ENCODE data around the gene BAIAP3. TPM values are rescaled to one million over a fixed set of nuclear protein-coding genes. Genes with fewer than 3 reads are reported as not detected.
A peak's percentile ranks its signal among the peaks of the same experiment; 100 is the strongest.

BAIAP3 gene
- polyA plus RNA-seq, 1 donor = 8.1 TPM

GRCh38 chr16:1348926-1349325, 15.5 kb downstream of the BAIAP3 start:
- DNase-seq = no peak
- Histone ChIP-seq H3K27me3 (ENCODE audit: control insufficient read depth, insufficient read depth, low read length) (no peaks in the 10 kb centered on the region), H3K9me3 (ENCODE audit: control insufficient read depth, low read depth, low read length) (no peaks in the 10 kb centered on the region), H3K4me3 (ENCODE audit: low read length) (no peak overlapping the region), H3K36me3 (ENCODE audit: control insufficient read depth, insufficient read depth, low read length) (peaks cover 32% of the 10 kb centered on the region), H3K27ac (ENCODE audit: low read length) (no peak overlapping the region), H3K4me1 (ENCODE audit: control insufficient read depth, insufficient read depth, low read length) (peaks cover 4% of the 10 kb centered on the region)
- WGBS (ENCODE audit: insufficient coverage, low lambda C conversion rate) = no CpG with 5 or more reads among the region's 14 CpGs

- no peaks in the 10 kb centered on the region for H3K27me3 ChIP-seq (ENCODE audit: control insufficient read depth, insufficient read depth, low read length)
- no peak overlapping the region for H3K27ac ChIP-seq (ENCODE audit: low read length)
- WGBS (ENCODE audit: insufficient coverage, low lambda C conversion rate) = no CpG with 5 or more reads among the region's 16 CpGs
Observed at GRCh38 chr16:1349351-1349750, 15.9 kb downstream of the BAIAP3 start.

GRCh38 chr16:1349951-1350350, 16.5 kb downstream of the BAIAP3 start:
- H3K36me3 ChIP-seq (ENCODE audit: control insufficient read depth, insufficient read depth, low read length) = peaks cover 32% of the 10 kb centered on the region
- no peaks in the 10 kb centered on the region for H3K27me3 ChIP-seq (ENCODE audit: control insufficient read depth, insufficient read depth, low read length)
- no CpG with 5 or more reads among the region's 17 CpGs for WGBS (ENCODE audit: insufficient coverage, low lambda C conversion rate)
- no peaks in the 10 kb centered on the region for H3K9me3 ChIP-seq (ENCODE audit: control insufficient read depth, low read depth, low read length)
- no peak for DNase-seq
- peaks cover 4% of the 10 kb centered on the region for H3K4me1 ChIP-seq (ENCODE audit: control insufficient read depth, insufficient read depth, low read length)
- no peak overlapping the region for H3K4me3 ChIP-seq (ENCODE audit: low read length)
- H3K27ac ChIP-seq (ENCODE audit: low read length) = no peak overlapping the region

More at GRCh38 chr16:1349351-1349750, 15.9 kb downstream of the BAIAP3 start:
- no peak overlapping the region for H3K4me3 ChIP-seq (ENCODE audit: low read length)
- peaks cover 4% of the 10 kb centered on the region for H3K4me1 ChIP-seq (ENCODE audit: control insufficient read depth, insufficient read depth, low read length)
- DNase-seq = no peak
- H3K36me3 ChIP-seq (ENCODE audit: control insufficient read depth, insufficient read depth, low read length) = peaks cover 32% of the 10 kb centered on the region
- no peaks in the 10 kb centered on the region for H3K9me3 ChIP-seq (ENCODE audit: control insufficient read depth, low read depth, low read length)

GRCh38 chr16:1350691-1351090, 17.2 kb downstream of the BAIAP3 start:
- Histone ChIP-seq H3K36me3 (ENCODE audit: control insufficient read depth, insufficient read depth, low read length) (peaks cover 32% of the 10 kb centered on the region), H3K27ac (ENCODE audit: low read length) (no peak overlapping the region), H3K9me3 (ENCODE audit: control insufficient read depth, low read depth, low read length) (no peaks in the 10 kb centered on the region), H3K27me3 (ENCODE audit: control insufficient read depth, insufficient read depth, low read length) (no peaks in the 10 kb centered on the region), H3K4me1 (ENCODE audit: control insufficient read depth, insufficient read depth, low read length) (peaks cover 4% of the 10 kb centered on the region), H3K4me3 (ENCODE audit: low read length) (peak overlapping the region; percentile 67)
- WGBS (ENCODE audit: insufficient coverage, low lambda C conversion rate) = no CpG with 5 or more reads among the region's 19 CpGs
- no peak for DNase-seq

GRCh38 chr16:1351215-1351581, 17.8 kb downstream of the BAIAP3 start:
- no CpG with 5 or more reads among the region's 35 CpGs for WGBS (ENCODE audit: insufficient coverage, low lambda C conversion rate)
- Histone ChIP-seq H3K9me3 (ENCODE audit: control insufficient read depth, low read depth, low read length) (no peaks in the 10 kb centered on the region), H3K4me3 (ENCODE audit: low read length) (peak overlapping the region; percentile 67), H3K4me1 (ENCODE audit: control insufficient read depth, insufficient read depth, low read length) (peaks cover 4% of the 10 kb centered on the region), H3K27ac (ENCODE audit: low read length) (no peak overlapping the region), H3K27me3 (ENCODE audit: control insufficient read depth, insufficient read depth, low read length) (no peaks in the 10 kb centered on the region), H3K36me3 (ENCODE audit: control insufficient read depth, insufficient read depth, low read length) (peaks cover 32% of the 10 kb centered on the region)
- no peak for DNase-seq

- Histone ChIP-seq H3K4me1 (ENCODE audit: control insufficient read depth, insufficient read depth, low read length) (peaks cover 4% of the 10 kb centered on the region), H3K36me3 (ENCODE audit: control insufficient read depth, insufficient read depth, low read length) (peaks cover 32% of the 10 kb centered on the region), H3K9me3 (ENCODE audit: control insufficient read depth, low read depth, low read length) (no peaks in the 10 kb centered on the region), H3K27ac (ENCODE audit: low read length) (no peak within 1 kb of the TSS), H3K4me3 (ENCODE audit: low read length) (peak within 1 kb of the TSS; percentile 89), H3K27me3 (ENCODE audit: control insufficient read depth, insufficient read depth, low read length) (no peaks in the 10 kb centered on the region)
- WGBS (ENCODE audit: insufficient coverage, low lambda C conversion rate) = no CpG with 5 or more reads among the region's 98 CpGs
- peak; percentile 90 for DNase-seq
Observed at GRCh38 chr16:1351582-1352362, 18.3 kb downstream of the BAIAP3 start, which contains the start of the genes GNPTG and TSR3. Gene GNPTG (plus strand): TSS chr16:1351931. CDS start chr16:1351966, 35 bp downstream. Gene TSR3 (minus strand): TSS chr16:1351878. CDS start chr16:1351804, 74 bp downstream.

GRCh38 chr16:1354815-1355540, 21.5 kb downstream of the BAIAP3 start:
- peaks cover 8% of the 10 kb centered on the region for H3K36me3 ChIP-seq (ENCODE audit: control insufficient read depth, insufficient read depth, low read length)
- H3K27ac ChIP-seq (ENCODE audit: low read length) = no peak overlapping the region
- WGBS (ENCODE audit: insufficient coverage, low lambda C conversion rate) = no CpG with 5 or more reads among the region's 49 CpGs

GRCh38 chr16:1355591-1355990, 22.1 kb downstream of the BAIAP3 start:
- no peak for DNase-seq
- peaks cover 6% of the 10 kb centered on the region for H3K36me3 ChIP-seq (ENCODE audit: control insufficient read depth, insufficient read depth, low read length)
- H3K4me3 ChIP-seq (ENCODE audit: low read length) = no peak overlapping the region
- no peak overlapping the region for H3K27ac ChIP-seq (ENCODE audit: low read length)
- WGBS (ENCODE audit: insufficient coverage, low lambda C conversion rate) = no CpG with 5 or more reads among the region's 15 CpGs
- peaks cover 4% of the 10 kb centered on the region for H3K4me1 ChIP-seq (ENCODE audit: control insufficient read depth, insufficient read depth, low read length)
- H3K9me3 ChIP-seq (ENCODE audit: control insufficient read depth, low read depth, low read length) = no peaks in the 10 kb centered on the region
- no peaks in the 10 kb centered on the region for H3K27me3 ChIP-seq (ENCODE audit: control insufficient read depth, insufficient read depth, low read length)

More at GRCh38 chr16:1354815-1355540, 21.5 kb downstream of the BAIAP3 start:
- H3K4me3 ChIP-seq (ENCODE audit: low read length) = no peak overlapping the region
- H3K9me3 ChIP-seq (ENCODE audit: control insufficient read depth, low read depth, low read length) = no peaks in the 10 kb centered on the region
- H3K27me3 ChIP-seq (ENCODE audit: control insufficient read depth, insufficient read depth, low read length) = no peaks in the 10 kb centered on the region
- DNase-seq = no peak
- H3K4me1 ChIP-seq (ENCODE audit: control insufficient read depth, insufficient read depth, low read length) = peaks cover 4% of the 10 kb centered on the region

- no peak overlapping the region for H3K27ac ChIP-seq (ENCODE audit: low read length)
- no peaks in the 10 kb centered on the region for H3K9me3 ChIP-seq (ENCODE audit: control insufficient read depth, low read depth, low read length)
- H3K4me3 ChIP-seq (ENCODE audit: low read length) = no peak overlapping the region
- no peaks in the 10 kb centered on the region for H3K27me3 ChIP-seq (ENCODE audit: control insufficient read depth, insufficient read depth, low read length)
- peaks cover 4% of the 10 kb centered on the region for H3K4me1 ChIP-seq (ENCODE audit: control insufficient read depth, insufficient read depth, low read length)
- peaks cover 9% of the 10 kb centered on the region for H3K36me3 ChIP-seq (ENCODE audit: control insufficient read depth, insufficient read depth, low read length)
- WGBS (ENCODE audit: insufficient coverage, low lambda C conversion rate) = no CpG with 5 or more reads among the region's 33 CpGs
- DNase-seq = no peak
Observed at GRCh38 chr16:1356061-1356900, 22.8 kb downstream of the BAIAP3 start.
